Brain microvascular endothelial cell (primary cell): Measurements from ENCODE around the gene HELQ.

Source experiments
- DNase-seq: peaks from one replicate; pipeline ENCODE4 v3.0.0-alpha.2; 2020
- H3K27ac ChIP-seq: fragments of 250-450 bp; sonication (Bioruptor Pico); 2 replicates; pipeline ENCODE4 v1.5.1; 2020; ENCODE audit warnings: mild to moderate bottlenecking, moderate library complexity
- H3K27me3 ChIP-seq: fragments of 250-450 bp; sonication (Bioruptor Pico); replicated peaks from 2 replicates; pipeline ENCODE4 v1.5.1; 2020; ENCODE audit warnings: mild to moderate bottlenecking
- H3K36me3 ChIP-seq: fragments of 250-450 bp; sonication (Bioruptor Pico); replicated peaks from 2 replicates; pipeline ENCODE4 v1.5.1; 2020; ENCODE audit warnings: mild to moderate bottlenecking
- H3K4me3 ChIP-seq: 2 replicates; pipeline ENCODE4 v1.5.1; 2011; ENCODE audit warnings: low read depth, mild to moderate bottlenecking, control low read depth, low read length, moderate library complexity
- CTCF ChIP-seq: IDR thresholded peaks from 2 replicates; pipeline ENCODE4 v1.5.1; 2011; ENCODE audit warnings: low read depth, mild to moderate bottlenecking, moderate library complexity, low read length, control low read depth, inconsistent platforms; ENCODE audit errors: missing control alignments
- in situ Hi-C: cut with HindIII; loops from 2 replicates; pipeline ENCODE4 v1.10.0; 2017; ENCODE audit warnings: low sequenced_read_pairs, low pct_ligation_motif_present

Gene HELQ

GRCh38 chr4:83382850-83383249 lies 72.8 kb downstream of the HELQ start:
- DNase-seq, result no peak
- no peaks in the 10 kb centered on the region for H3K27me3 ChIP-seq
- no peaks in the 10 kb centered on the region for H3K36me3 ChIP-seq
- H3K27ac ChIP-seq, result no peak overlapping the region
- no peak overlapping the region for H3K4me3 ChIP-seq
- no peak for TF ChIP-seq CTCF
- in situ Hi-C loops, result no loop called here

- no peaks in the 10 kb centered on the region for H3K27me3 ChIP-seq
- DNase-seq, result no peak
- no peaks in the 10 kb centered on the region for H3K36me3 ChIP-seq
- H3K4me3 ChIP-seq, result no peak overlapping the region
- in situ Hi-C loops, result no loop called here
- TF ChIP-seq CTCF, result no peak
- H3K27ac ChIP-seq, result no peak overlapping the region
Observed at GRCh38 chr4:83381173-83381572, 74.5 kb downstream of the HELQ start.

GRCh38 chr4:83378419-83378818 lies 77.2 kb downstream of the HELQ start:
- Histone ChIP-seq H3K27ac (no peak overlapping the region), H3K4me3 (no peak overlapping the region), H3K36me3 (no peaks in the 10 kb centered on the region), H3K27me3 (no peaks in the 10 kb centered on the region)
- no peak for TF ChIP-seq CTCF
- no peak for DNase-seq
- in situ Hi-C loops, result no loop called here

DNA sequence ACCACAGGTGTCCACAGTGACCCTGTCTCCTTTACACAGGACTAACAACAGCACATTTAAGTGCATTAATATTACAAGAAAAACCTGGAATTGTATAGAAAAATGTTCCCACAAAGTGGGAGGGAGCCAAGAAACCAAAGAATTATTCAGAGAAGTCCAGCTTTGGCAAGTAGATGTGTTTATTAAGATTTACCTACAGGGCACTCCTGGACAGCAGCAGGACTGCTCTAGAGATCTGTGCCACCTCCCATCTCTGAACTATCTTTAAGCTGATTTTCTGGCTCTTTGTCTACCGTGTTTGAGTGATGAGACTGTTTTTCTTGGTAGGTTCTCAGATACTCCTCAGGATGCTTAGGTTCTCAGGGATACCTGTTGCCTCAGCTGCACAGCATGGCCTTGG lies 82.7 kb downstream of the HELQ start:
- in situ Hi-C loops, result no loop called here
- TF ChIP-seq CTCF, result no peak

GRCh38 chr4:83371936-83372335 lies 83.7 kb downstream of the HELQ start:
- in situ Hi-C loops, result no loop called here
- no peak for TF ChIP-seq CTCF

More for the DNA sequence above, 82.7 kb downstream of the HELQ start:
- DNase-seq, result no peak
- H3K27me3 ChIP-seq, result no peaks in the 10 kb centered on the region
- no peak overlapping the region for H3K4me3 ChIP-seq
- H3K27ac ChIP-seq, result no peak overlapping the region
- H3K36me3 ChIP-seq, result no peaks in the 10 kb centered on the region

GRCh38 chr4:83371235-83371634 lies 84.4 kb downstream of the HELQ start:
- TF ChIP-seq CTCF, result no peak
- in situ Hi-C loops, result no loop called here
- no peak overlapping the region for H3K27ac ChIP-seq
- no peak overlapping the region for H3K4me3 ChIP-seq
- H3K27me3 ChIP-seq, result no peaks in the 10 kb centered on the region
- H3K36me3 ChIP-seq, result no peaks in the 10 kb centered on the region
- no peak for DNase-seq

More at GRCh38 chr4:83371936-83372335, 83.7 kb downstream of the HELQ start:
- DNase-seq, result no peak
- Histone ChIP-seq H3K4me3 (no peak overlapping the region), H3K27me3 (no peaks in the 10 kb centered on the region), H3K27ac (no peak overlapping the region), H3K36me3 (no peaks in the 10 kb centered on the region)
